Measurements from ENCODE around the gene GPD2.

GPD2 gene

DNA sequence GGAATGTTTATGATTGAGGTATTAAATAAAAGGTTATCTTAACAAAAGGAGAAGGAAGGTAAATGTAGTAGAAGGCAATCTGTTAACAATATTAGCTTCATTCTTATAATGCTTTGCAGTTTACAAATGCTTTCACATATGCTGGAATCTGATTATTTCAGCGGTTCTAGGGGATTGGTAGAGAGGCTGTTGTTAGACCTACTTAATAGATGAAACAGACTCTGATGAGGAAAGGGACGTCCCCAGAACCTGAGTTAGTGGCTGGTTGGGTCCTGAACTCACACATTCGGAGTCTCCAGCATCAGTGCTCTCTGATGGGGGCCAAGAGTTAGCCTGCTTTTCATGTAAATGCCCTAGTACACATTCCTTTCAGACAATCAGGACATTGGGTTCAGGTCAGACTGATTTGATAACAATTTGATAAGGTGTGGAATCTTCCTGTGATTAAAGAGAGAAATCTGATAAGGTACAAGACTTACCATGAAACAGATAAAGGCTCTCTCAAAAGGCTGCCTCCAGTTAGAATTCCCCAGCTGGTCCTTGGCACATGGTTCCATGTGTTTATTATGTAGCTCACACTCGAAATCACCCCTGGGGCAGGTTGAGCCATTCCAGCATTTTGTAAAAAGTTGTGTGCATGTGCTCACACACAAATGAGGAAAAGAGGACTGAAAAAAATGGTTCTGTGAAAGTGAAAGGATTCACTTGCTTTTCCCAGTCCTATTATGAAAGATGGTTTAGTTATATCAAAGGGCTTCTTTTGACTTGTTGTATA lies 103.1 kb downstream of the GPD2 start:
- no peak overlapping the region for H3K4me3 ChIP-seq (ENCODE audit: low read depth, low read length)
- TF ChIP-seq, protein P1, sequence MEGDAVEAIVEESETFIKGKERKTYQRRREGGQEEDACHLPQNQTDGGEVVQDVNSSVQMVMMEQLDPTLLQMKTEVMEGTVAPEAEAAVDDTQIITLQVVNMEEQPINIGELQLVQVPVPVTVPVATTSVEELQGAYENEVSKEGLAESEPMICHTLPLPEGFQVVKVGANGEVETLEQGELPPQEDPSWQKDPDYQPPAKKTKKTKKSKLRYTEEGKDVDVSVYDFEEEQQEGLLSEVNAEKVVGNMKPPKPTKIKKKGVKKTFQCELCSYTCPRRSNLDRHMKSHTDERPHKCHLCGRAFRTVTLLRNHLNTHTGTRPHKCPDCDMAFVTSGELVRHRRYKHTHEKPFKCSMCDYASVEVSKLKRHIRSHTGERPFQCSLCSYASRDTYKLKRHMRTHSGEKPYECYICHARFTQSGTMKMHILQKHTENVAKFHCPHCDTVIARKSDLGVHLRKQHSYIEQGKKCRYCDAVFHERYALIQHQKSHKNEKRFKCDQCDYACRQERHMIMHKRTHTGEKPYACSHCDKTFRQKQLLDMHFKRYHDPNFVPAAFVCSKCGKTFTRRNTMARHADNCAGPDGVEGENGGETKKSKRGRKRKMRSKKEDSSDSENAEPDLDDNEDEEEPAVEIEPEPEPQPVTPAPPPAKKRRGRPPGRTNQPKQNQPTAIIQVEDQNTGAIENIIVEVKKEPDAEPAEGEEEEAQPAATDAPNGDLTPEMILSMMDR (IDR thresholded peaks at IDR 0.05; ENCODE audit: borderline replicate concordance, insufficient read depth, low read depth, low read length) = no peak

DNA sequence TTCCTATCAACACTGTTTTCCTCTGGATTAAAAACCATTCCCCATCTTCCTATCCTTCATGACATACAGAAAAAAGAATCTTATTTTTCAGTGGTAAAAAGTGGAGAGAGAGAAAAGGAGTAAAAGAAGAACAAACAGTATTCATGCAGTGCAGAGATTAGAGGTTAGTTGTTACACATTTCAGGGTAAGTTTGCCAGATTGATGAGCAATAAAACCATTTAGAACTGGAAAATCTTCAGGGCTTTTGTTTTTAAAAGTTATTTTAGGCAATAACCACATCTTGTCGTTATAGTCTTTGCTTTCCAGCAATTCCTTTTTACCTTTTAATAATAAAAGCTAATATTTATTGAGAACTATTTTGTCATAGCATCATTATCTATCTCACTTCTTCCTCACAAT lies 104.5 kb downstream of the GPD2 start:
- no peak overlapping the region for H3K4me3 ChIP-seq (ENCODE audit: low read depth, low read length)
- TF ChIP-seq, protein P1 (IDR thresholded peaks at IDR 0.05; ENCODE audit: borderline replicate concordance, insufficient read depth, low read depth, low read length) = no peak

DNA sequence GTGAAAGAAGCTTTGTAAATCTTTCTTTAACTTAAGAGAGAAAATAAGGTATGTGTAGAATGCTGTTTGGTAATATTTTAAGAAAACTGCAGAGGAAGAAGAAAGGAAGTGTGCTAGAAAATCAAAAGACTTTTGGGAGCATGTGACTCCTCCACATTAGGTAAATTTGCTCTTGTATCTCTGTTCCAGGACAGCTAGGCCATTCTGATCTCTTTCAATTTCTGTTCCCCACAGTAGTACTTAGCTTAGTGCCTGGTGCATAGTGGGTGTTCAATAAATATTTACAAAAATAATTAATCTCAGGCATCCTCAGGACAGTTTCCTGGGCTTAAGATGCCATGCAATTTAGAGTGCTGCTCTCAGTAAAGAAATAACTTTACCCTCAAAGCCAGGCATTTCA lies 105.0 kb downstream of the GPD2 start:
- no peak overlapping the region for H3K4me3 ChIP-seq (ENCODE audit: low read depth, low read length)
- TF ChIP-seq, protein P1 (IDR thresholded peaks at IDR 0.05; ENCODE audit: borderline replicate concordance, insufficient read depth, low read depth, low read length) = no peak

DNA sequence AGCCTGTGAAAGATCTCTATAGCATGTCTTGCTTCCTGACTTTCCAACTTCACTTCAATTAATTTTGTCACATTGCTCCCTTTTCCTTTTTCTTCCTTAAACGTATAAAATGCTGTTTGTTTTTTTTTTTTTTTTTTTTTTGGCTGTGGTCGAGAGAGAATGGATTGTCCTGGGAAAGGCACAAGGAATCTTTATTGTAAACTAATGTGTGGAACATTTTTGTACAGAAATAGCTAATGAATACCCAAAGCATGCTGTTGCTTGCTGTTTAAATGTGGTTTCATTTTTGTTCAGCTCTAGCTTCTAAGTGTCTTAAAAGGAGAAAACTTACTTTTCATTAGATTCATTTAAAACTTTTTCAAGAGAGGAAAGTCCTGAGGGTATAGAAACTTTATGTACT lies 105.5 kb downstream of the GPD2 start:
- H3K4me3 ChIP-seq (ENCODE audit: low read depth, low read length) = no peak overlapping the region
- TF ChIP-seq, protein P1 (IDR thresholded peaks at IDR 0.05; ENCODE audit: borderline replicate concordance, insufficient read depth, low read depth, low read length) = no peak

DNA sequence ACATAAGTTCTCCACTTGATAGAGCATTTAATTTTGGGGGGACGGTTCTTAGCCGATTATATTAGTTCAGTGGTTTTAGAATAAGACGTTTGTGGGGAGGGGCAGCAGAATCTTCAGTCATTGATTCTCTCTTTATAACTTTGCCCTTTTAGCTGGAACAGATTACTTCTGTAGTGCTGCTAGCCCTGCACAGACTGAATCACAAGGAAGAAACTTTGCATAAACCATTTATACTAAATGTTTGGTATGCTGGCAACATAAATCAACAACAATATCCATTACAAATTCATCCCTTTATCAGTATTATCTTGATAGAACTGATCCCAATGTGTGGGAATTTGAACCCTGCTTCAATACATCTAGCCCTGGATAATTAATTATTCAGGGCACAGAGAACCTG lies 112.2 kb downstream of the GPD2 start:
- H3K4me3 ChIP-seq (ENCODE audit: low read depth, low read length) = no peak overlapping the region
- TF ChIP-seq, protein P1 (IDR thresholded peaks at IDR 0.05; ENCODE audit: borderline replicate concordance, insufficient read depth, low read depth, low read length) = no peak

DNA sequence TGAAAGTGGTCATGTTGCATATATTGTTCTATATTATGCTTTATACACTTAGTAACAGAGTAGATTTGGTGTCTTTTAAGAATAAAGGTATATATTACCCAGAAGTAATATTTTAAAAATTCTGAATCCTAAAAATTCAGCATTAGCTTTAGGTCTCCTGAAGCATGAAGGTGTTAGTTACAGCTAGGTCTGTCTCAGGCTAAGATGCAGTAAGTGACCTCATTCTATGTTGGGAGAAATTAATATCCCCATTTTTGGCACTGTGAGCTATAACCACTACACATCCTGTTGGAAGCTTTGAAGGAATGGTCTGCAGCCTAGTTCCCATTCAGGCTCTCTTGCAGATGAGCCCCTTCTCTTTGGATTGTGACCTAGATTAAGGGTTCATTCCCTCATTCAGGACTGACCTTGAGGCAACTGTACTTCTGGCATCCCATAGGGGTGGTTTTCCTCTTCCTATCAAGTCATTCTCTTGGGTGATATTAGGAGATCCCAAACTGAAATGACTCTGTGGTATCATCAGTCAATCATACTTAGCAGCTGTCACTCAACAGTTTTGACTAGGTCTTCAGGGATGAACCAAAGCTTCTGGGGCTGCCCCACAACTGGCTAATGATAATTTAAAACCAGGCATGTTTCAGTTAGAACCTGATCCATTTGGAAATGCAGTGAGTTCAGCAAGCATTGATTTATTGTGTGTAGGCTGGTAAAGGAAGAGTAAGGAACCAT lies 117.7 kb downstream of the GPD2 start:
- no peak overlapping the region for H3K4me3 ChIP-seq (ENCODE audit: low read depth, low read length)
- TF ChIP-seq, protein P1 (IDR thresholded peaks at IDR 0.05; ENCODE audit: borderline replicate concordance, insufficient read depth, low read depth, low read length) = no peak

DNA sequence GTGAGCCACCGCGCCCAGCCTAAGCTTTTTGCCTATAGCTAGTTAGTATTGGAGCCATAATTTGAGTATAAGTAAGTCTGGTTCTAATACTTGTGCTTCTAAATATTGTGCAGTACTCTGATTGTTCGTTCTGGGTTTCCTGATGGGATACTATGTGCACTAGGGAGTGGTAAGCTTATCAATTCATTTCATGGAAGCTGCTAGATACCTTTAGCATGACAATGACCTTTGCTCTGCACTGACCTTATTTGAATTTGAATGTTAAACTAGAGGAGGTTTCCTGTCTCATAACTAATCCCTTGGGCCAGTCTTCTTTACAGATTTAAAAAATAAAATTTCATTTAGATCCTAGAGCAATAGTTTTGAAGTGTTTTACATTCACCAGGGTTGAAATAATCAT lies 125.1 kb downstream of the GPD2 start:
- no peak overlapping the region for H3K4me3 ChIP-seq (ENCODE audit: low read depth, low read length)
- TF ChIP-seq, protein P1 (IDR thresholded peaks at IDR 0.05; ENCODE audit: borderline replicate concordance, insufficient read depth, low read depth, low read length) = no peak

Measured in GM12875 (cell line).